Measurements from ENCODE around the gene MBD6.

DNA sequence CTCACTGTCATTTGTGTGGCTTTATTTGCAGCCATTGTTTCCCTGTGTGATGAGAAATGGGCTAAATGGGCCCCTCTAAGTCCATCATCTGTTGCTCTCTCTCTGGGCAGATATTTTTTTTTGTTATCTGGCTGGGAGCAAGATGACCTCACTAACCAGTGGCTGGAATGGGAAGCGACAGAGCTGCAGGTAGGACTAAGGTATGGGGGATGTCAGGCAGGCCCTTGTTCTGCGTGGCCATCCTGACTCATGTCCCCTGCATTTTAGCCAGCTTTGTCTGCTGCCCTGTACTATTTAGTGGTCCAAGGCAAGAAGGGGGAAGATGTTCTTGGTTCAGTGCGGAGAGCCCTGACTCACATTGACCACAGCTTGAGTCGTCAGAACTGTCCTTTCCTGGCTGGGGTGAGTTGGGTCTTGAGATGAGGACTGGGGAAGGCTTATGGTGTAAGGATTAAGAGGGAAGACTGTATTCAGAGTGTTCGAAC, 33.4 kb upstream of the MBD6 start:
- no peak for TF ChIP-seq POLR2A (IDR thresholded peaks at IDR 0.05)
- TF ChIP-seq, protein P1, sequence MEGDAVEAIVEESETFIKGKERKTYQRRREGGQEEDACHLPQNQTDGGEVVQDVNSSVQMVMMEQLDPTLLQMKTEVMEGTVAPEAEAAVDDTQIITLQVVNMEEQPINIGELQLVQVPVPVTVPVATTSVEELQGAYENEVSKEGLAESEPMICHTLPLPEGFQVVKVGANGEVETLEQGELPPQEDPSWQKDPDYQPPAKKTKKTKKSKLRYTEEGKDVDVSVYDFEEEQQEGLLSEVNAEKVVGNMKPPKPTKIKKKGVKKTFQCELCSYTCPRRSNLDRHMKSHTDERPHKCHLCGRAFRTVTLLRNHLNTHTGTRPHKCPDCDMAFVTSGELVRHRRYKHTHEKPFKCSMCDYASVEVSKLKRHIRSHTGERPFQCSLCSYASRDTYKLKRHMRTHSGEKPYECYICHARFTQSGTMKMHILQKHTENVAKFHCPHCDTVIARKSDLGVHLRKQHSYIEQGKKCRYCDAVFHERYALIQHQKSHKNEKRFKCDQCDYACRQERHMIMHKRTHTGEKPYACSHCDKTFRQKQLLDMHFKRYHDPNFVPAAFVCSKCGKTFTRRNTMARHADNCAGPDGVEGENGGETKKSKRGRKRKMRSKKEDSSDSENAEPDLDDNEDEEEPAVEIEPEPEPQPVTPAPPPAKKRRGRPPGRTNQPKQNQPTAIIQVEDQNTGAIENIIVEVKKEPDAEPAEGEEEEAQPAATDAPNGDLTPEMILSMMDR (IDR thresholded peaks at IDR 0.05) = no peak

Data from uterus (tissue), 2 donors.